GM19043 (cell line): Measurements from ENCODE around the gene SLC51B.
"Not testable (repeated sequence)": the region's sequence is repeated elsewhere in the genome, so short reads cannot be mapped to it uniquely, and the experiment has no call there.

Experiments
- ATAC-seq: cut with Tn5 transposase; IDR thresholded peaks from one replicate; pipeline ENCODE4 v1.9.1; 2021; ENCODE audit warnings: low read depth; ENCODE audit not compliant: unreplicated experiment

Gene SLC51B

GRCh38 chr15:65082303-65082953 lies 37.2 kb downstream of the SLC51B start:
- no peak for ATAC-seq

- ATAC-seq = no peak
Measured at GRCh38 chr15:65083262-65083701, 38.1 kb downstream of the SLC51B start.

- ATAC-seq = no peak
Measured at GRCh38 chr15:65084500-65085206, 39.5 kb downstream of the SLC51B start.

- ATAC-seq = no peak
Measured at GRCh38 chr15:65085207-65085753, 40.1 kb downstream of the SLC51B start.

- no peak for ATAC-seq
Measured at GRCh38 chr15:65085990-65086679, 40.9 kb downstream of the SLC51B start.

GRCh38 chr15:65086680-65087111 lies 41.5 kb downstream of the SLC51B start:
- no peak for ATAC-seq

GRCh38 chr15:65087411-65087810 lies 42.2 kb downstream of the SLC51B start:
- no peak for ATAC-seq

- no peak for ATAC-seq
Measured at GRCh38 chr15:65087873-65088642, 42.9 kb downstream of the SLC51B start.

- no peak for ATAC-seq
Measured at GRCh38 chr15:65088643-65089021, 43.4 kb downstream of the SLC51B start.

GRCh38 chr15:65089206-65089824 lies 44.1 kb downstream of the SLC51B start:
- ATAC-seq = no peak

- no peak for ATAC-seq
Measured at GRCh38 chr15:65091946-65092770, 47.0 kb downstream of the SLC51B start.

GRCh38 chr15:65092911-65093792 lies 48.0 kb downstream of the SLC51B start:
- no peak for ATAC-seq

GRCh38 chr15:65093793-65094170 lies 48.6 kb downstream of the SLC51B start:
- ATAC-seq = not testable (repeated sequence)

GRCh38 chr15:65094294-65094995 lies 49.3 kb downstream of the SLC51B start:
- no peak for ATAC-seq

GRCh38 chr15:65095011-65095746 lies 50.0 kb downstream of the SLC51B start:
- ATAC-seq = no peak

- ATAC-seq = no peak
Measured at GRCh38 chr15:65095747-65096104, 50.5 kb downstream of the SLC51B start.
